Suprapubic skin (tissue), 3 donors: ENCODE results near the gene NSD1.

Experiments
- CTCF ChIP-seq, 2 donors: fragments of 200-600 bp in 1 of 2; fragments of 450-650 bp in 1 of 2; sonication (generic) in 1 of 2; IDR thresholded peaks; one replicate each; pipeline ENCODE4 v1.5.1; 2016 to 2019; ENCODE audit warnings: antibody characterized with exemption in 2 of 2, mild to moderate bottlenecking in 1 of 2, moderate library complexity in 1 of 2
- EP300 ChIP-seq: sonication (generic); formaldehyde crosslinking; IDR thresholded peaks from one replicate; pipeline ENCODE4 v1.6.1; 2017; ENCODE audit warnings: antibody characterized with exemption
- POLR2A ChIP-seq, 2 donors: fragments of 450-650 bp; IDR thresholded peaks; one replicate each; pipeline ENCODE4 v1.6.1; 2017; ENCODE audit warnings: antibody characterized with exemption in 2 of 2, mild to moderate bottlenecking in 2 of 2, moderate library complexity in 2 of 2

GRCh38 chr5:177303121-177303924 is 169.8 kb downstream of the NSD1 start, which contains the start of the genes PRELID1 and RAB24:
- TF ChIP-seq EP300 (no peak), CTCF (IDR thresholded peaks at IDR 0.05) (peak in 1 of 2 donors; percentile 30), POLR2A (IDR thresholded peaks at IDR 0.05) (peak; percentile 30 to 38)
